ENCODE measurements around the gene KCNK7.

The KCNK7 gene

DNA sequence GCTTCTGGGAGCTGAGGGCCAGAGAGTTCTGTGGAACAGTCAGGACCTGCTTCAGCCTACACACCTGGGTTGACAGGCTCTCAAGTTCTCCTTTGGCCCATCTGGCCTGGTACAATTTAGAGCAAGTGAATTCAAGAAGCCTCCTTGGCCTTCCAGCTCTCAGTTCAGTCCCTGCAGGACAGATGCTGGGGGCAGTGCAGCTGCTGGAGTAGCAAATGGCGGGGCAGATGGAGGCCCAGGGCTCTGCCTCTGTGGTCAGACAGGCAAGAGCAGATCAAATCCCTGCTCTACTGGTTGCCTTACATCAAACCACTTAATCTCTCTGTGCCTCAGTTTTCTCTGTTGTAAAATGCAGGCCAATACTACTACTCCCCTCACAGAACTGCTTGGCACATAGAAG lies 8.7 kb upstream of the KCNK7 start:
- no peak for DNase-seq (ENCODE audit: low read depth)
- H3K4me3 ChIP-seq (ENCODE audit: control insufficient read depth, low read depth, low read length), result no peak overlapping the region
- TF ChIP-seq, protein P1, sequence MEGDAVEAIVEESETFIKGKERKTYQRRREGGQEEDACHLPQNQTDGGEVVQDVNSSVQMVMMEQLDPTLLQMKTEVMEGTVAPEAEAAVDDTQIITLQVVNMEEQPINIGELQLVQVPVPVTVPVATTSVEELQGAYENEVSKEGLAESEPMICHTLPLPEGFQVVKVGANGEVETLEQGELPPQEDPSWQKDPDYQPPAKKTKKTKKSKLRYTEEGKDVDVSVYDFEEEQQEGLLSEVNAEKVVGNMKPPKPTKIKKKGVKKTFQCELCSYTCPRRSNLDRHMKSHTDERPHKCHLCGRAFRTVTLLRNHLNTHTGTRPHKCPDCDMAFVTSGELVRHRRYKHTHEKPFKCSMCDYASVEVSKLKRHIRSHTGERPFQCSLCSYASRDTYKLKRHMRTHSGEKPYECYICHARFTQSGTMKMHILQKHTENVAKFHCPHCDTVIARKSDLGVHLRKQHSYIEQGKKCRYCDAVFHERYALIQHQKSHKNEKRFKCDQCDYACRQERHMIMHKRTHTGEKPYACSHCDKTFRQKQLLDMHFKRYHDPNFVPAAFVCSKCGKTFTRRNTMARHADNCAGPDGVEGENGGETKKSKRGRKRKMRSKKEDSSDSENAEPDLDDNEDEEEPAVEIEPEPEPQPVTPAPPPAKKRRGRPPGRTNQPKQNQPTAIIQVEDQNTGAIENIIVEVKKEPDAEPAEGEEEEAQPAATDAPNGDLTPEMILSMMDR (IDR thresholded peaks at IDR 0.05; ENCODE audit: control insufficient read depth, insufficient read depth, low read depth, low read length, missing control alignments), result no peak

DNA sequence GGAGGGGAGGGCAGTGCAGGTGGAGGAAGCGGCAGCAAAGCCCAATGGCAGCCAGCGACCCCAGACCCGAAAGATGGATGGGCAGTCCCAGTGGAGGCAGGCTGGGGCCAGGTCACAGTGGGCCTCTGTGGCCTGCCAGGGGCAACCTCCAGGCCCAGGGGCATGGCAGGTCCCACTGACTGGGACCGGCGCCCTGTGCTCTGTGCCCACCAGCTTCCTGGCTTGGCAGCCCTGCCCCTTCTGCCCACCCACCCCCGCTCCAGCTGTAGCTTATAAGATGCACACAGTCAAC lies 4.3 kb upstream of the KCNK7 start:
- TF ChIP-seq, protein P1 (IDR thresholded peaks at IDR 0.05; ENCODE audit: control insufficient read depth, insufficient read depth, low read depth, low read length, missing control alignments), result no peak
- no peak for DNase-seq (ENCODE audit: low read depth)

DNA sequence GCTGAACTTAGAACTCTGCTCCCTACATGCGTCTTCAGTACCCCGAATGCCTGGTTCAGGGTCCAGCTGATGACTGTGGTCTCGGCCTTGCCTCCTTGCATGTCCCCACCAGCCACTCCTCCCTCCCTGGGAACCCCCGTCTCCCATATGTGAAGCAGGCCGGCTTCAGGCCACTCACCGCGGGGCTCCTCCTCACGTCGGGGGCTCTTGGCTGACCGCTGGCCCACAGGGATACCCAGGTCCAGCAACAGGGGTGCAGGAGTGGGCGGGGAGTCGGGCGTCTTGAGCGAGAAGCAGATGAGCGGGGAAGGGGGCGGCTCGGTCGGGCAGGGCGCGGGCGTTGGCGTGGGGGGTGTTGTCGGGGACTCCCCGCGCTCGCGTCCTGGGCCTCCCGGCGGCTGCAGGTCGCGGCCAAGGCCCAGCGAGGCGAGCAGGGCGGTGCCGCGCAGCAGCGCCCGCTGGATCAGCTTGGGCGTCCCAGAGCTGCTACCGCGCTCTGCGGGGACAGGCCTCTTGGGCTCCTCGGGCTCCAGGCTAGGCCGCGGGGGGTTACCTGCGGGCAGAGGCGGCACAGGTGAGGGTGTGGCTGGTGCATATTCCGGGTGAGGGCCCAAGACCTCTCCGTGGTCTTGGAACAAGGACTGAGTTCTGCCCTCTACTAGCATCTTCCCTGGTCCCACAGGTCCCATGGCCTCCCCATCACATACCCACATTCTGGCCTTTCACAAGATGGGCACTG lies 3.8 kb upstream of the KCNK7 start:
- no peak for DNase-seq (ENCODE audit: low read depth)
- TF ChIP-seq, protein P1 (IDR thresholded peaks at IDR 0.05; ENCODE audit: control insufficient read depth, insufficient read depth, low read depth, low read length, missing control alignments), result no peak
- no peak overlapping the region for H3K4me3 ChIP-seq (ENCODE audit: control insufficient read depth, low read depth, low read length)

More for the DNA sequence above, 4.3 kb upstream of the KCNK7 start:
- no peak overlapping the region for H3K4me3 ChIP-seq (ENCODE audit: control insufficient read depth, low read depth, low read length)

DNA sequence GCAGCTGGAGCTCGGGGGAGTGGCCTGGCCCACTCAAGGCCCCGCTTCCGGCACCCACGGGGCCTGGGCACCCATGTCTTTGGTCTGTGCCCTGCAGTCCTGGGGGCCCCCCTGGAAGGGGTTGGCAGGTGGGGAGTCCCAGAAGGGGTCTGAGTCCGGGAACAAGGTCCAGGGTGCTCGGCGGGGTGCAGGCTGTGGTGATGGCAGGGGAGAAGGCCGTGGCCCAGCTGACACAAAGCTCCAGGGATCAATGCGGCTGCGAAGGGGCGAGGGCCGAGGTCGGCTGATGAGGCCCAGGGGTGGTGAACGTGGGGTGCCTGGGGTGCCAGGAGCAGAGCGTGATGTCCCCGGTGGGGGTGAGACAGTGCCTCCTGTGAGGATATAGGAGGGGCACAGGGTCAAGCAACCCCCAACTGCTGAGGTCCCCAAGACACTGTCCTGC lies 2.7 kb upstream of the KCNK7 start:
- DNase-seq (ENCODE audit: low read depth), result no peak
- TF ChIP-seq, protein P1 (IDR thresholded peaks at IDR 0.05; ENCODE audit: control insufficient read depth, insufficient read depth, low read depth, low read length, missing control alignments), result no peak
- no peak overlapping the region for H3K4me3 ChIP-seq (ENCODE audit: control insufficient read depth, low read depth, low read length)

DNA sequence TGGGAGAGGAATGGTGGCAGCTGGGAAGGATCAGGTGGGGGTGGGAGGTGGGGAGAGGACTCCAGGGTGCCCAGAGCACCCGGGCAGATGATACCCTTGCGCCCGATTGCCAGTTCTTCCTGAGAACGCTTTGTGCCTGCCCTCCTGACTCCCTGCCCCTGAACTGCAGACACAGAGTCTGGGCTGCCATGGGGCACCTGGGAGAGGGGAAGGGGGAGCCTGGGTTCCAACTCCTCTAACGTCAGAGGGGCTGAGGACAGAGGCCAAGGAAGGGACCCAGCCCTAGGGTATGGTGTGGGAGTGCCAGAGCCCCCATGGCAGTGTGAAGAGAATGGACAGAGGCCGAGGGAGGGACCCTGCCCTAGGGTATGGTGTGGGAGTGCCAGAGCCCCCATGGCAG lies 920 bp upstream of the KCNK7 start:
- no peak overlapping the region for H3K4me3 ChIP-seq (ENCODE audit: control insufficient read depth, low read depth, low read length)
- TF ChIP-seq, protein P1 (IDR thresholded peaks at IDR 0.05; ENCODE audit: control insufficient read depth, insufficient read depth, low read depth, low read length, missing control alignments), result no peak
- no peak for DNase-seq (ENCODE audit: low read depth)

DNA sequence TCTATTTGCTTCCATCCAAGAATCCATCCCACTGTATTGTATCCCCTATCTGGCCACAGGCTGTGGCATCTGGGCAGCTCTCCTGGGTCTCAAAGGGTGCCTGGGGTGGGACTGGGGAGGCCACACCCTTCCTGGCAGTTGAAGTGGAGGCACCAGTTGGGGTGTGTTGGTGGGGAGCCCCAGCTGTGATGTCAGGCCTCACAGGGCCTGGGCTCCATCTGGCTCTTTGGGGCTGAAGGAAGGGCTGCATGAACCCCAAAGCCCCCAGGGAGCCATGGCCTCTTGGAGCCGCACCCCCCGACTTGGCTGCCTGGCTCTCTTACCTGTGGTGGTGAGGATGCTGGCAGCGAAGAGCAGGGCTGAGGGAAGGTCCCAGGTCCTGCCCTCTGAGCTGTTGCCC lies 469 bp downstream of the KCNK7 start:
- DNase-seq (ENCODE audit: low read depth), result no peak

More for the DNA sequence above, 469 bp downstream of the KCNK7 start:
- TF ChIP-seq, protein P1 (IDR thresholded peaks at IDR 0.05; ENCODE audit: control insufficient read depth, insufficient read depth, low read depth, low read length, missing control alignments), result no peak
- no peak overlapping the region for H3K4me3 ChIP-seq (ENCODE audit: control insufficient read depth, low read depth, low read length)

All from AG09309 (cell line).